CD4-positive, alpha-beta T cell treated with Interleukin-2 at 100 ng/mL for 4 hours (primary cell): ENCODE data around the gene IFRD2.
"Not testable (repeated sequence)": the region's sequence is repeated elsewhere in the genome, so short reads cannot be mapped to it uniquely, and the experiment has no call there.

ENCODE experiments used
- DNase-seq: peaks from one replicate; pipeline ENCODE4 v3.0.0-alpha.2; 2020; ENCODE audit warnings: low spot score

The IFRD2 gene

GRCh38 chr3:50268276-50268675, 24.0 kb downstream of the IFRD2 start:
- no peak for DNase-seq

- no peak for DNase-seq
These were observed 24.8 kb downstream of the IFRD2 start for GRCh38 chr3:50267280-50267913.

GRCh38 chr3:50266836-50267235, 25.4 kb downstream of the IFRD2 start:
- DNase-seq: no peak

- DNase-seq: no peak
These were observed 26.2 kb downstream of the IFRD2 start for GRCh38 chr3:50266017-50266416.

- DNase-seq: no peak
These were observed 26.7 kb downstream of the IFRD2 start for GRCh38 chr3:50265571-50265970.

GRCh38 chr3:50264964-50265485, 27.2 kb downstream of the IFRD2 start:
- no peak for DNase-seq

- DNase-seq: no peak
These were observed 27.8 kb downstream of the IFRD2 start for GRCh38 chr3:50264383-50264963.

- DNase-seq: no peak
These were observed 28.5 kb downstream of the IFRD2 start for GRCh38 chr3:50263478-50264382.

GRCh38 chr3:50262778-50263177, 29.5 kb downstream of the IFRD2 start:
- no peak for DNase-seq

GRCh38 chr3:50262200-50262599, 30.0 kb downstream of the IFRD2 start:
- DNase-seq: not testable (repeated sequence)

- DNase-seq: no peak
These were observed 30.7 kb downstream of the IFRD2 start for GRCh38 chr3:50261505-50261904.

- DNase-seq: no peak
These were observed 31.2 kb downstream of the IFRD2 start for GRCh38 chr3:50260942-50261441.

- peak; percentile 84 for DNase-seq
These were observed 31.9 kb downstream of the IFRD2 start for GRCh38 chr3:50260027-50260941.

GRCh38 chr3:50259432-50260026, 32.7 kb downstream of the IFRD2 start:
- no peak for DNase-seq

- DNase-seq: no peak
These were observed 33.2 kb downstream of the IFRD2 start for GRCh38 chr3:50258979-50259378.

- DNase-seq: no peak
These were observed 34.1 kb downstream of the IFRD2 start for GRCh38 chr3:50258029-50258680.

GRCh38 chr3:50256978-50257890, 35.0 kb downstream of the IFRD2 start:
- DNase-seq: peak; percentile 43

- no peak for DNase-seq
These were observed 37.0 kb downstream of the IFRD2 start for GRCh38 chr3:50255251-50255615.

- peak; percentile 17 for DNase-seq
These were observed 37.5 kb downstream of the IFRD2 start for GRCh38 chr3:50254577-50255250.
